A549 (cell line): Measurements from ENCODE around the gene APLP2.

Source experiments
- CEBPB ChIP-seq, 2 experiments: fragments of >200 bp in 1 of 2; sonication (Bioruptor Twin) in 1 of 2; formaldehyde crosslinking in 1 of 2; IDR thresholded peaks; 2 replicates each; pipeline ENCODE4 v1.6.1; 2012 to 2016
- CHD2 ChIP-seq: fragments of 150-350 bp; IDR thresholded peaks from 2 replicates; pipeline ENCODE4 v1.6.1; 2014; ENCODE audit warnings: low read length; ENCODE audit not compliant: partially characterized antibody
- CTCF ChIP-seq: fragments of >200 bp; sonication (Bioruptor Twin); formaldehyde crosslinking; IDR thresholded peaks from 3 replicates; pipeline ENCODE4 v1.5.1; 2016
- HOXB13 ChIP-seq: fragments of 250-450 bp; sonication (Bioruptor Pico); IDR thresholded peaks from 2 replicates; pipeline ENCODE4 v1.5.0; 2020; ENCODE audit warnings: low read depth, mild to moderate bottlenecking, moderate library complexity
- MAFK ChIP-seq: fragments of 450-650 bp; IDR thresholded peaks from 2 replicates; pipeline ENCODE4 v1.6.1; 2014; ENCODE audit not compliant: partially characterized antibody
- MAX ChIP-seq: IDR thresholded peaks from 2 replicates; pipeline ENCODE4 v1.6.1; 2012
- MYC ChIP-seq: IDR thresholded peaks from 2 replicates; pipeline ENCODE4 v1.6.1; 2012; ENCODE audit warnings: mild to moderate bottlenecking, inconsistent platforms, low read length, improper control_type of control experiment, borderline replicate concordance
- POLR2A ChIP-seq: IDR thresholded peaks from 2 replicates; pipeline ENCODE4 v1.6.1; 2012; ENCODE audit warnings: mild to moderate bottlenecking, low read length
- POLR2AphosphoS2 ChIP-seq: conservative IDR thresholded peaks from 2 replicates; pipeline ENCODE4 v1.6.1; 2012; ENCODE audit warnings: low read length, improper control_type of control experiment, inconsistent platforms
- REST ChIP-seq: fragments of 200-600 bp; sonication (generic); IDR thresholded peaks from 2 replicates; pipeline ENCODE4 v1.6.1; 2016; ENCODE audit warnings: antibody characterized with exemption, mild to moderate bottlenecking, moderate library complexity
- TP53 ChIP-seq: fragments of 250-450 bp; sonication (Bioruptor Pico); IDR thresholded peaks from 2 replicates; pipeline ENCODE4 v1.5.0; 2021; ENCODE audit warnings: mild to moderate bottlenecking, moderate library complexity
- ZFP36 ChIP-seq: fragments of 450-650 bp; IDR thresholded peaks from 2 replicates; pipeline ENCODE4 v1.6.1; 2014; ENCODE audit warnings: borderline replicate concordance; ENCODE audit not compliant: partially characterized antibody
- TF ChIP-seq, protein P1 (sequence below): fragments of 450-650 bp; IDR thresholded peaks from 2 replicates; pipeline ENCODE4 v1.6.1; 2014; ENCODE audit warnings: antibody characterized with exemption

DNA sequence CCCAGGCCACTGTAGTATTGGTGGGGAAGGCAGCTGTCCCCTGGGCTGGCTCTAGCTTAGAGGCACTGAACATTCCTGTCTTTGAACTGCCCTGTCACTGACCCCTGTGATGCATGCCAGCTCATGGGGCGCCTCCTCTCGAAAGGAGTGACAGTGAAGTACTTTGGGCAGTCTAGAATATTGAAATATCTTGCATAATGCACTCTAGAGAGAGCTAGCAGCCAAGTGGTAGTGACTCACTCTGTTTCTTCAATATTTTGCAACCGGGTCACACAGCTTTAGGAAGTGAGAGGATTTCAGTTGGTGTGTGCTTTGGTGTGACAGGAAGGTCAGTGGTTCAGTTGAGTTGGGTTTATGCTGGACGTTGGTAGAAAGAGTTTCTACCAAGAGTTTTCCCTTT, 54.4 kb downstream of the APLP2 start:
- TF ChIP-seq CTCF (no peak), CEBPB (IDR thresholded peaks at IDR 0.05) (peak; percentile 82 to 83), POLR2A (no peak), MAX (no peak), HOXB13 (CRISPR knock-in tag) (no peak), REST (no peak), MYC (no peak), TP53 (no peak), POLR2AphosphoS2 (no peak), MAFK (no peak), ZFP36 (no peak), CHD2 (no peak)
- TF ChIP-seq, protein P1, sequence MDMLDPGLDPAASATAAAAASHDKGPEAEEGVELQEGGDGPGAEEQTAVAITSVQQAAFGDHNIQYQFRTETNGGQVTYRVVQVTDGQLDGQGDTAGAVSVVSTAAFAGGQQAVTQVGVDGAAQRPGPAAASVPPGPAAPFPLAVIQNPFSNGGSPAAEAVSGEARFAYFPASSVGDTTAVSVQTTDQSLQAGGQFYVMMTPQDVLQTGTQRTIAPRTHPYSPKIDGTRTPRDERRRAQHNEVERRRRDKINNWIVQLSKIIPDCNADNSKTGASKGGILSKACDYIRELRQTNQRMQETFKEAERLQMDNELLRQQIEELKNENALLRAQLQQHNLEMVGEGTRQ, result no peak
